H9 (cell line): ENCODE data around the gene MED12. TPM values are rescaled to one million over a fixed set of nuclear protein-coding genes. Genes with fewer than 3 reads are reported as not detected.

ENCODE experiments used
- DNase-seq: peaks from one replicate; pipeline ENCODE4 v3.0.0-alpha.2; 2017
- H2AFZ ChIP-seq: one replicate; pipeline ENCODE4 v1.6.1; 2013; ENCODE audit warnings: mild to moderate bottlenecking, low read length, control low read depth, moderate library complexity
- H2AK5ac ChIP-seq: 2 replicates; pipeline ENCODE4 v1.6.1; 2013; ENCODE audit warnings: low read length, control low read depth, mixed read lengths; ENCODE audit not compliant: insufficient read length
- H2BK120ac ChIP-seq: one replicate; pipeline ENCODE4 v1.6.1; 2013; ENCODE audit warnings: low read depth, mild to moderate bottlenecking, low read length, control low read depth, inconsistent platforms; ENCODE audit not compliant: poor library complexity, severe bottlenecking
- H2BK12ac ChIP-seq: 2 replicates; pipeline ENCODE4 v1.6.1; 2013; ENCODE audit warnings: low read length, control low read depth, mixed read lengths, low read depth; ENCODE audit not compliant: insufficient read length
- H2BK15ac ChIP-seq: 2 replicates; pipeline ENCODE4 v1.6.1; 2013; ENCODE audit warnings: low read depth, low read length, control low read depth
- H2BK20ac ChIP-seq: one replicate; pipeline ENCODE4 v1.6.1; 2013; ENCODE audit warnings: low read depth, mild to moderate bottlenecking, low read length, control low read depth, inconsistent platforms; ENCODE audit not compliant: poor library complexity, severe bottlenecking
- H2BK5ac ChIP-seq: 2 replicates; pipeline ENCODE4 v1.6.1; 2013; ENCODE audit warnings: low read length, control low read depth, mixed read lengths; ENCODE audit not compliant: insufficient read length
- H3K14ac ChIP-seq: 2 replicates; pipeline ENCODE4 v1.6.1; 2013; ENCODE audit warnings: low read length, control low read depth; ENCODE audit not compliant: insufficient read depth
- H3K18ac ChIP-seq: 2 replicates; pipeline ENCODE4 v1.6.1; 2013; ENCODE audit warnings: low read depth, mild to moderate bottlenecking, mixed read lengths, low read length, control low read depth; ENCODE audit not compliant: insufficient read length
- H3K23ac ChIP-seq: 2 replicates; pipeline ENCODE4 v1.6.1; 2013; ENCODE audit warnings: low read length, control low read depth, mixed read lengths, low read depth; ENCODE audit not compliant: insufficient read length
- H3K23me2 ChIP-seq: 2 replicates; pipeline ENCODE4 v1.6.1; 2013; ENCODE audit warnings: low read depth, mild to moderate bottlenecking, mixed read lengths, low read length, control low read depth; ENCODE audit not compliant: insufficient read length, poor library complexity, severe bottlenecking
- H3K27ac ChIP-seq: 2 replicates; pipeline ENCODE4 v1.5.1; 2013; ENCODE audit warnings: low read length, control low read depth, mixed read lengths, low read depth; ENCODE audit not compliant: insufficient read length
- H3K27me3 ChIP-seq: 2 replicates; pipeline ENCODE4 v1.6.1; 2013; ENCODE audit warnings: low read length, control low read depth, inconsistent platforms; ENCODE audit not compliant: insufficient read depth
- H3K4ac ChIP-seq: 2 replicates; pipeline ENCODE4 v1.6.1; 2013; ENCODE audit warnings: low read depth, mild to moderate bottlenecking, control low read depth, inconsistent platforms, low read length, moderate library complexity
- H3K4me1 ChIP-seq: 2 replicates; pipeline ENCODE4 v1.6.1; 2013; ENCODE audit warnings: low read length, control low read depth, inconsistent platforms; ENCODE audit not compliant: insufficient read depth
- H3K4me2 ChIP-seq: 2 replicates; pipeline ENCODE4 v1.6.1; 2013; ENCODE audit warnings: low read length, control low read depth, mixed read lengths; ENCODE audit not compliant: insufficient read length, insufficient read depth
- H3K56ac ChIP-seq: 2 replicates; pipeline ENCODE4 v1.6.1; 2013; ENCODE audit warnings: low read depth, mild to moderate bottlenecking, mixed read lengths, low read length, control low read depth; ENCODE audit not compliant: insufficient read length
- H3K79me1 ChIP-seq: 2 replicates; pipeline ENCODE4 v1.6.1; 2013; ENCODE audit warnings: low read depth, mild to moderate bottlenecking, moderate library complexity, low read length, control low read depth, inconsistent platforms; ENCODE audit not compliant: insufficient read depth, poor library complexity, severe bottlenecking
- H3K79me2 ChIP-seq: 2 replicates; pipeline ENCODE4 v1.6.1; 2013; ENCODE audit warnings: low read length, control low read depth, inconsistent platforms; ENCODE audit not compliant: insufficient read depth
- H3K9ac ChIP-seq: 2 replicates; pipeline ENCODE4 v1.6.1; 2013; ENCODE audit warnings: low read length, control low read depth, mixed read lengths; ENCODE audit not compliant: insufficient read length; ENCODE audit errors: extremely low read depth
- H3K9me3 ChIP-seq: one replicate; pipeline ENCODE4 v1.6.1; 2013; ENCODE audit warnings: low read depth, low read length, inconsistent platforms; ENCODE audit not compliant: control insufficient read depth
- H3T11ph ChIP-seq: one replicate; pipeline ENCODE4 v1.6.1; 2013; ENCODE audit warnings: mild to moderate bottlenecking, low read length, control low read depth, inconsistent platforms
- H4K20me1 ChIP-seq: one replicate; pipeline ENCODE4 v1.6.1; 2013; ENCODE audit not compliant: control insufficient read depth, insufficient read length, insufficient read depth
- H4K5ac ChIP-seq: 2 replicates; pipeline ENCODE4 v1.6.1; 2013; ENCODE audit warnings: low read depth, mild to moderate bottlenecking, mixed read lengths, low read length, control low read depth; ENCODE audit not compliant: insufficient read length
- H4K8ac ChIP-seq: replicated peaks from 2 replicates; pipeline ENCODE4 v1.6.1; 2013; ENCODE audit warnings: low read length, control low read depth, mixed read lengths, low read depth; ENCODE audit not compliant: insufficient read length
- H4K91ac ChIP-seq: 2 replicates; pipeline ENCODE4 v1.6.1; 2013; ENCODE audit warnings: low read depth, mild to moderate bottlenecking, moderate library complexity, mixed read lengths, low read length, control low read depth; ENCODE audit not compliant: insufficient read length
- H3K27ac Mint-ChIP-seq, 3 experiments: 2 replicates in 2 of 3; 3 replicates in 1 of 3; pipeline ENCODE4 v1.8.0; 2020 to 2021; ENCODE audit warnings: mixed read lengths in 3 of 3, mild to moderate bottlenecking in 1 of 3, moderate library complexity in 1 of 3
- H3K27me3 Mint-ChIP-seq: 2 replicates; pipeline ENCODE4 v1.8.0; 2021; ENCODE audit warnings: low read depth, mild to moderate bottlenecking, moderate library complexity, mixed read lengths
- H3K36me3 Mint-ChIP-seq, 3 experiments: 2 replicates in 2 of 3; 3 replicates in 1 of 3; pipeline ENCODE4 v1.8.0; 2020 to 2021; ENCODE audit warnings: low read depth in 3 of 3, mixed read lengths in 3 of 3; ENCODE audit not compliant: insufficient read depth in 1 of 3
- H3K4me1 Mint-ChIP-seq, 2 experiments: 2 replicates each; pipeline ENCODE4 v1.8.0; 2020; ENCODE audit warnings: mixed read lengths in 2 of 2
- H3K4me3 Mint-ChIP-seq, 2 experiments: 2 replicates in 1 of 2; 3 replicates in 1 of 2; pipeline ENCODE4 v1.8.0; 2020 to 2021; ENCODE audit warnings: mild to moderate bottlenecking in 2 of 2, mixed read lengths in 2 of 2, moderate library complexity in 1 of 2
- H3K9me3 Mint-ChIP-seq, 2 experiments: 2 replicates in 1 of 2; 3 replicates in 1 of 2; pipeline ENCODE4 v1.8.0; 2020; ENCODE audit warnings: mild to moderate bottlenecking in 2 of 2, mixed read lengths in 2 of 2, moderate library complexity in 1 of 2
- WGBS: extraction: QIAGEN DNeasy Blood & Tissue Kit; methylation state at CpG from one replicate; pipeline ENCODE4 v1.1.7; 2013; ENCODE audit warnings: missing lambda C conversion rate, low lambda C conversion rate, mixed read lengths; ENCODE audit not compliant: insufficient read length; ENCODE audit errors: extremely low coverage; 5-methylcytosine and 5-hydroxymethylcytosine counted together
- total RNA-seq: library from RNA; stranded (reverse); gene quantifications from 2 replicates; pipeline ENCODE4 v1.2.1, GENCODE V29; 2021
- TF ChIP-seq, protein P1 (sequence below): fragments of 200-600 bp; sonication (generic); conservative IDR thresholded peaks from 3 replicates; pipeline ENCODE4 v1.8.0; 2021; ENCODE audit warnings: antibody characterized with exemption, mild to moderate bottlenecking

The MED12 gene
- total RNA-seq, 1 experiment from 2014 or later: 33.0 TPM

DNA sequence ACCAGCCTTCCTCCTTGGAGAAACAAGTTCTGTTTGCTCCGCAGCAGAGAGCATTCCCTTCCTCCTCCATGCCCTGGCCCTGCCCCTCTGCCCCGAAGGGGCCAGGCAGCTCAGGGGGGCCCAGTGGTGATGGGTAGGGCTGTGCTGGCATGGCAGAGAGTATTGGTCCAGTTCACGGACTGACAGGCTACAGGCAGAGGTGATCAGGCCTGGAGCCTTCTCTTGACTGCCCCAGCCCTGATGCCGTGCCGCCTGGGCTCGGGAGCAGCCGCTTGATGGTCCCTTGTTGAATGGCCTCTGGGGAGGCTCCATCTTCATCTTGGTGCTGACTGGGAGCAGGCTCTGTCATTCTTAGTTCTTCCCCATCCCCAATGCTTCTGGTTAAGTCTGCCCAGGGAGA lies 35.8 kb downstream of the MED12 start:
- Mint-ChIP-seq H3K9me3 (peaks cover 77% of the 10 kb centered on the region in 2 experiments), H3K4me3 (no peak overlapping the region), H3K4me1 (no peaks in the 10 kb centered on the region), H3K36me3 (peaks cover 4 to 23% (median 17%) of the 10 kb centered on the region in 3 experiments), H3K27ac (no peak overlapping the region), H3K27me3 (no peaks in the 10 kb centered on the region; the same call in none of the 2 replicates)
- TF ChIP-seq, protein P1, sequence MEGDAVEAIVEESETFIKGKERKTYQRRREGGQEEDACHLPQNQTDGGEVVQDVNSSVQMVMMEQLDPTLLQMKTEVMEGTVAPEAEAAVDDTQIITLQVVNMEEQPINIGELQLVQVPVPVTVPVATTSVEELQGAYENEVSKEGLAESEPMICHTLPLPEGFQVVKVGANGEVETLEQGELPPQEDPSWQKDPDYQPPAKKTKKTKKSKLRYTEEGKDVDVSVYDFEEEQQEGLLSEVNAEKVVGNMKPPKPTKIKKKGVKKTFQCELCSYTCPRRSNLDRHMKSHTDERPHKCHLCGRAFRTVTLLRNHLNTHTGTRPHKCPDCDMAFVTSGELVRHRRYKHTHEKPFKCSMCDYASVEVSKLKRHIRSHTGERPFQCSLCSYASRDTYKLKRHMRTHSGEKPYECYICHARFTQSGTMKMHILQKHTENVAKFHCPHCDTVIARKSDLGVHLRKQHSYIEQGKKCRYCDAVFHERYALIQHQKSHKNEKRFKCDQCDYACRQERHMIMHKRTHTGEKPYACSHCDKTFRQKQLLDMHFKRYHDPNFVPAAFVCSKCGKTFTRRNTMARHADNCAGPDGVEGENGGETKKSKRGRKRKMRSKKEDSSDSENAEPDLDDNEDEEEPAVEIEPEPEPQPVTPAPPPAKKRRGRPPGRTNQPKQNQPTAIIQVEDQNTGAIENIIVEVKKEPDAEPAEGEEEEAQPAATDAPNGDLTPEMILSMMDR: no peak
- no peaks in the 10 kb centered on the region for H3K23me2 ChIP-seq
- no peak overlapping the region for H3K14ac ChIP-seq
- no peak overlapping the region for H4K5ac ChIP-seq
- H3K79me2 ChIP-seq: no peaks in the 10 kb centered on the region
- no peak overlapping the region for H2BK120ac ChIP-seq
- no peak overlapping the region for H3T11ph ChIP-seq
- H3K27me3 ChIP-seq: no peaks in the 10 kb centered on the region
- no peak overlapping the region for H4K91ac ChIP-seq
- peaks cover 21% of the 10 kb centered on the region for H3K9me3 ChIP-seq
- no peak overlapping the region for H3K4ac ChIP-seq
- H2BK15ac ChIP-seq: no peak overlapping the region
- H4K8ac ChIP-seq: no peak overlapping the region
- no peaks in the 10 kb centered on the region for H3K4me1 ChIP-seq
- no peak overlapping the region for H2AFZ ChIP-seq
- no peak overlapping the region for H2BK12ac ChIP-seq
- no peak overlapping the region for H3K18ac ChIP-seq
- DNase-seq: no peak
- no peak overlapping the region for H3K56ac ChIP-seq
- H3K79me1 ChIP-seq: no peaks in the 10 kb centered on the region
- WGBS: no CpG with 5 or more reads among the region's 7 CpGs
- no peak overlapping the region for H3K4me2 ChIP-seq
- H4K20me1 ChIP-seq: no peaks in the 10 kb centered on the region
- H2BK5ac ChIP-seq: no peak overlapping the region
- no peak overlapping the region for H2BK20ac ChIP-seq
- H3K9ac ChIP-seq: no peak overlapping the region
- H2AK5ac ChIP-seq: no peak overlapping the region
- no peak overlapping the region for H3K27ac ChIP-seq
- no peak overlapping the region for H3K23ac ChIP-seq
